ENCODE data around the gene ERMP1.
"Not testable (repeated sequence)": the region's sequence is repeated elsewhere in the genome, so short reads cannot be mapped to it uniquely, and the experiment has no call there.

Gene ERMP1

DNA sequence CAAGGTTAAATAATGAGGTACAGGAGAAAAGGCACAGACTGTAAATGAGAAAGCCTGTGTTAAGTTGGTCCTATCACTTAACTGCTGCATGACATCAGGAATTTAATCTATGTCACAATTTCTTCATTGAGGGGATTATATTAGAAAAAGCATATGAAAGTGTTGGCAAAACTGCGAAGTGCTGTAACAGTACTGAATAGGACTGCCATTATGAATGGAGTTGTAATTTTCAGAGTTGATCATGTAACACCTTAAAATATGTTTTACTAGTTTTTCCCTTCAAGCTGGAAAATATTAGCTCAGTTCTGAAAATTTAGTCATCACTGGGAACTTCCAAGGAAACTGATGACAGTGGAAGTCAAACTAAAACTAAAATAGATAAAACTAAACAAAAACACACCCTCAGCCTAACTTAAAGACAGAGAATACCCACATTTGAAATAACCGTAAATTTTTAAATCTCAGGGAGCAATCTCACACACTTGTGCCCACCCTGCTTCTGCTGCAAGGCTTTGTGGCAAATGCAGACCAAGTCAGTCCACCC is 45.1 kb downstream of the ERMP1 start:
- TF ChIP-seq, protein P1, sequence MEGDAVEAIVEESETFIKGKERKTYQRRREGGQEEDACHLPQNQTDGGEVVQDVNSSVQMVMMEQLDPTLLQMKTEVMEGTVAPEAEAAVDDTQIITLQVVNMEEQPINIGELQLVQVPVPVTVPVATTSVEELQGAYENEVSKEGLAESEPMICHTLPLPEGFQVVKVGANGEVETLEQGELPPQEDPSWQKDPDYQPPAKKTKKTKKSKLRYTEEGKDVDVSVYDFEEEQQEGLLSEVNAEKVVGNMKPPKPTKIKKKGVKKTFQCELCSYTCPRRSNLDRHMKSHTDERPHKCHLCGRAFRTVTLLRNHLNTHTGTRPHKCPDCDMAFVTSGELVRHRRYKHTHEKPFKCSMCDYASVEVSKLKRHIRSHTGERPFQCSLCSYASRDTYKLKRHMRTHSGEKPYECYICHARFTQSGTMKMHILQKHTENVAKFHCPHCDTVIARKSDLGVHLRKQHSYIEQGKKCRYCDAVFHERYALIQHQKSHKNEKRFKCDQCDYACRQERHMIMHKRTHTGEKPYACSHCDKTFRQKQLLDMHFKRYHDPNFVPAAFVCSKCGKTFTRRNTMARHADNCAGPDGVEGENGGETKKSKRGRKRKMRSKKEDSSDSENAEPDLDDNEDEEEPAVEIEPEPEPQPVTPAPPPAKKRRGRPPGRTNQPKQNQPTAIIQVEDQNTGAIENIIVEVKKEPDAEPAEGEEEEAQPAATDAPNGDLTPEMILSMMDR (IDR thresholded peaks at IDR 0.05; ENCODE audit: low read depth, low read length), result no peak
- DNase-seq (ENCODE audit: low read depth in 2 of 2), result no peak

DNA sequence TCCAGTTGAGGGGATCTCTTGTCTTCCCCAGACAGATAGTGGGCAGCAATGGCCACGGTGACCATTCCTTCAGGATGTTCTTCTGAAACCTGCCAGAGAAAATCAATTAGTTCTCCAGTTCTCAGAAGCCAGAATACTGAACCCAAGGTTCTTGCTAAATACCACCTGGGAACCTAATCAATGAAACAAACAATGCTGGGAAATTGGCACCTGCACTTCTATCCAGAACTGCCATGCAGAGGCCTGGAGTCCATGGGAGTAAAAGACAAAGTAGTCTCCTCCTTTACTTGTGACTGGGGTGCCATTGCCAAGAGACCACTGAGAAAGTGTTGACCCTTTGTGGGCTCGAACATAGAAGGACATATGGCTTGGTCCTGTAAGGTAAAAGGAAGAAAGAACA is 45.7 kb downstream of the ERMP1 start:
- TF ChIP-seq, protein P1 (IDR thresholded peaks at IDR 0.05; ENCODE audit: low read depth, low read length), result no peak
- no peak for DNase-seq (ENCODE audit: low read depth in 2 of 2)
- H3K4me3 ChIP-seq (replicated peaks in 1 of 2; ENCODE audit: low read depth in 2 of 2, low read length in 2 of 2), result no peak overlapping the region

More for the DNA sequence above, 45.1 kb downstream of the ERMP1 start:
- H3K4me3 ChIP-seq (replicated peaks in 1 of 2; ENCODE audit: low read depth in 2 of 2, low read length in 2 of 2), result no peak overlapping the region

DNA sequence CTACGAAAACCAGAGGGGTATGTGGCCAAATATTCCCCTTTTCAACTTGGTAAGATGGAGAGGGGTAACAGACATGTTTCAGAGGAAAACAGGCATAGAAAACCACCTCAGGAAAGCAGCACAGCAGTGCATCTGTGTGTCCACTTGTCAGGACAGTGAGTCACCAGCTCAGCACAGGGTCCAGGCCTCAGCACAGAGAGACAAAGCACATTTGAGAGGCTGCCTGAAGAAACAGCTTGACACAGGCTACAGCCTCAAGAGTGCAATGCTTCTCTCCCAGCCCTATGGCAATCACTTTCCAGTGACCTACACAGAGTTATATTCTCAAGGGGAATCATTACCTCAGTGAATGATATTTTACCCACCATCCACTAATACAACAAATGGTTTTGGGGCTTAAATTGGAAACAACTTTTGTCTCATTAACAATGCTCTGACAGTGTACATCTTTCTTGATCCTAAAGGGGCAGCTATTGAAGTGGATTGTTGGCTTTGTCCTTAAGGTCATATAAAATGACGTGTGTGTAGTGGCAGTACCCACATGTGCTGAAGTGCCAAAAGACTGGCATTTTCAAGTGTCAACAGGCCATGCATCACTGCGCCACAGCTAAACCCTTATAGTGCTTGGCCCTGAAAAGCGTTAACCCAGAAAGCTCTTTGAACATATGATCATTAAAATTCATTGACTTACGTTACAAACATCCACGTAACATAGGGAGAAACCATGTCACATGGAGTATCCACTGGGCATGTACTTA is 46.4 kb downstream of the ERMP1 start:
- peak in 1 of 2 donors; percentile 35 for DNase-seq (ENCODE audit: low read depth in 2 of 2)
- TF ChIP-seq, protein P1 (IDR thresholded peaks at IDR 0.05; ENCODE audit: low read depth, low read length), result no peak
- H3K4me3 ChIP-seq (replicated peaks in 1 of 2; ENCODE audit: low read depth in 2 of 2, low read length in 2 of 2), result no peak overlapping the region

DNA sequence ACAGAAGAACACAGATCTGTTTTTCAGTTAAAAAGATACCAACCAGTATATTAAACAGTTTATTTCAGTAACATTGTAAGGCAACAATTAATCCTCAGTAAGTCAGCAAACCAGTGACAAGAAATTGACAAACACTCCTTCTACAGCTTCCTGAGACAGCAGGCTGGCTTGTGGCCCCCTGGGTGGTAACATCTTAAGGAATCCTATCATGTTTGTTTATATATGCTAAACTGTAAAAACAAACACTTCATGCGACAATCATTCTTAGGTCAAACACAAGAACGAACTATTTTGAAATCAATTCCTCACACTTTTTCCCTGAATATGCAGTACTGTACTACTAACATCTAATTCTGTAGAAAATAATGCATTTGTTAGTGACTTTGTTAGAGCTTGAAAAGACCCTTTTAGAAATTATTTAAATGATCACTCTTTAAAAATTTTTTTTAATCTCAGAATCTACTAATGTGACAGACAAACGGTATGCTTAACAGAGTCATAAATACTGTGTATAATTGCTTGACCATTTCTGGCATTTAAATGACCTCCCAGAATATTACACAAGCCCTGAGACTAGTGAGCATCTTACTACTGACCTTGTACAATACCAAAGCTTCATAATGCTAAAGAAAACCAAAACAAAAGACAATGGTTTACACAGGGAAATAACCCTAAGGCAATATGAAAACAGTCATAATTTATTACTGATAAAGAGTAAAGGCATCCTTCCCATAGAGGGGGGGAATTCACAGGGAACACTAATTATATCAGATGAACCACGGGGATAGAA is 48.2 kb downstream of the ERMP1 start:
- no peak overlapping the region for H3K4me3 ChIP-seq (replicated peaks in 1 of 2; ENCODE audit: low read depth in 2 of 2, low read length in 2 of 2)
- TF ChIP-seq, protein P1 (IDR thresholded peaks at IDR 0.05; ENCODE audit: low read depth, low read length), result no peak
- no peak for DNase-seq (ENCODE audit: low read depth in 2 of 2)

DNA sequence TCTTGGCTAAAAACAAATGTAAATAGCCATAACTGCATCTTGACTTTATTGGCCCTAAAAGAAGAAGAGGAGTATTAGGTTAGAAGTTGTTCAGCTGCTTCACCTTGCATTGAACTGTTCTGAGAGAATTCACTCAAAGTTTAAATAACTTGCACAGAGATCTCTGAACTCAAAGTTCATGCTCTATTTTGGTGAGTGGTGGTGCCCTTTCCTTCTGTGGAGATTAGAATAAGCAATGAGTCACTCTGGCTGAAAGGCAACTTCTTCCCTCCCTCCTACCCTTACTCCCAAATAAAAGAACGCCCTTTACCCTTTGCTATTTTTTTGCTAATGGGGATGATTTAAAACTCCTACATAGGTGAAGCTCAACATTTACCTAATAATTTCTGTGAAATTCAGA is 48.9 kb downstream of the ERMP1 start:
- H3K4me3 ChIP-seq (replicated peaks in 1 of 2; ENCODE audit: low read depth in 2 of 2, low read length in 2 of 2), result no peak overlapping the region
- TF ChIP-seq, protein P1 (IDR thresholded peaks at IDR 0.05; ENCODE audit: low read depth, low read length), result no peak
- DNase-seq (ENCODE audit: low read depth in 2 of 2), result no peak

DNA sequence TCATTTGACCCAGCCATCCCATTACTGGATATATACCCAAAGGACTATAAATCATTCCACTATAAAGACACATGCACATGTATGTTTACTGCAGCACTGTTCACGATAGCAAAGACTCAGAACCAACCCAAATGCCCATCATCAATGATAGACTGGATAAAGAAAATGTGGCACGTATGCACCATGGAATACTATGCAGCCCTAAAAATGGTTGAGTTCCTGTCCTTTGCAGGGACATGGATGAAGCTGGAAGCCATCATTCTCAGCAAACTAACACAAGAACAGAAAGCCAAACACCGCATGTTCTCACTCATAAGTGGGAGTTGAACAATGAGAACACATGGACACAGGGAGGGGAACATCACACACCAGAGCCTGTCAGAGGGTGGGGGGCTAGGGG is 49.5 kb downstream of the ERMP1 start:
- DNase-seq (ENCODE audit: low read depth in 2 of 2); H3K4me3 ChIP-seq (replicated peaks in 1 of 2; ENCODE audit: low read depth in 2 of 2, low read length in 2 of 2): not testable (repeated sequence)

DNA sequence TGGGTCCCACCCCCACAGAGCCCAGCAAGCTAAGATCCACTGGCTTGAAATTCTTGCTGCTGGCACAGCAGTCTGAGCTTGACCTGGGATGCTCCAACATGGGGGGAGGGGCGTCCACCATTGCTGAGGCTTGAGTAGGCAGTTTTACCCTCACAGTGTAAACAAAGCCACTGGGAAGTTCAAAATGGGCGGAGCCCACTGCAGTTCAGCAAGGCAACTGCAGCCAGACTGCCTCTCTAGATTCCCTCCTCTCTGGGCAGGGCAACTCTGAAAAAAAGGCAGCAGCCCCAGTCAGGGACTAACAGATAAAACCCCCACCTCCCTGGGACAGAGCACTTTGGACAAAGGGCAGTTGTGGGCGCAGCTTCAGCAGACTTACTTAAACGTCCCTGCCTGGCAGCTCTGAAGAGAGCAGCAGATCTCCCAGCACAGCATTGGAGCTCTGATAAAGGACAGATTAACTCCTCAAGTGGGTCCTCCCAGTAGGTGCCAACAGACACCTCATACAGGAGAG is 53.2 kb downstream of the ERMP1 start:
- not testable (repeated sequence) for H3K4me3 ChIP-seq (replicated peaks in 1 of 2; ENCODE audit: low read depth in 2 of 2, low read length in 2 of 2); DNase-seq (ENCODE audit: low read depth in 2 of 2)
